Body of pancreas (tissue), 4 donors: ENCODE data around the gene PRKAA1.

Experiments
- CTCF ChIP-seq, 7 experiments: fragments of 450-650 bp in 4 of 7; fragments of 200-600 bp in 3 of 7; sonication (generic) in 3 of 7; IDR thresholded peaks; one replicate each; pipeline ENCODE4 v1.5.1; 2016 to 2019; ENCODE audit warnings: antibody characterized with exemption in 7 of 7
- POLR2A ChIP-seq, 3 donors: fragments of 450-650 bp; IDR thresholded peaks; one replicate each; pipeline ENCODE4 v1.6.1; 2016; ENCODE audit warnings: antibody characterized with exemption in 3 of 3, mild to moderate bottlenecking in 2 of 3

DNA sequence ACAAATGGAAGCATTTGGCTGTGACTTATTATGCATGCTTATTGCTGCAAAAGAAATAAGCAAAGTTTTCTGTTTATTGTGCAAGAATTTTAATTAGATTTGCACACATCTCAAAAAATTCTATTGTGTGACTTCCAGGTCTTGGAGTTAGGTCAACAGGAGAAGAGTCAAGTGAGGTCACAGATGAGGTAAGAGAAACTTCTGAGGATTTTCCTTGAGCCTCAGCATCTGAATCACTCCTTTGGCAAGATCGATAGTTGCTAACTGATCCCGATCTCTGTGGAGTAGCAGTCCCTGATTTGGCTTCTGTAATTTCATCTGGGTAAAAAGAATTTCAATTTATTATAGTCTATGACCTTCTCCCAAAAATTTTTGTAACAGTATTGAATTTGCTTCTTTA lies 35.5 kb downstream of the PRKAA1 start:
- TF ChIP-seq CTCF (IDR thresholded peaks at IDR 0.05) (no peak), POLR2A (IDR thresholded peaks at IDR 0.05) (no peak)
